SKM-1 (cell line): Measurements from ENCODE around the gene CEND1.
A peak's percentile ranks its signal among the peaks of the same experiment; 100 is the strongest.

Source experiments
- DNase-seq: peaks from one replicate; lab custom pipeline; 2025; ENCODE audit not compliant: unreplicated experiment; lab: John Stamatoyannopoulos, UW

CEND1 gene

GRCh38 chr11:779955-780532 is 9.8 kb downstream of the CEND1 start:
- DNase-seq, result no peak

GRCh38 chr11:778976-779954 is 10.6 kb downstream of the CEND1 start:
- DNase-seq, result no peak

DNA sequence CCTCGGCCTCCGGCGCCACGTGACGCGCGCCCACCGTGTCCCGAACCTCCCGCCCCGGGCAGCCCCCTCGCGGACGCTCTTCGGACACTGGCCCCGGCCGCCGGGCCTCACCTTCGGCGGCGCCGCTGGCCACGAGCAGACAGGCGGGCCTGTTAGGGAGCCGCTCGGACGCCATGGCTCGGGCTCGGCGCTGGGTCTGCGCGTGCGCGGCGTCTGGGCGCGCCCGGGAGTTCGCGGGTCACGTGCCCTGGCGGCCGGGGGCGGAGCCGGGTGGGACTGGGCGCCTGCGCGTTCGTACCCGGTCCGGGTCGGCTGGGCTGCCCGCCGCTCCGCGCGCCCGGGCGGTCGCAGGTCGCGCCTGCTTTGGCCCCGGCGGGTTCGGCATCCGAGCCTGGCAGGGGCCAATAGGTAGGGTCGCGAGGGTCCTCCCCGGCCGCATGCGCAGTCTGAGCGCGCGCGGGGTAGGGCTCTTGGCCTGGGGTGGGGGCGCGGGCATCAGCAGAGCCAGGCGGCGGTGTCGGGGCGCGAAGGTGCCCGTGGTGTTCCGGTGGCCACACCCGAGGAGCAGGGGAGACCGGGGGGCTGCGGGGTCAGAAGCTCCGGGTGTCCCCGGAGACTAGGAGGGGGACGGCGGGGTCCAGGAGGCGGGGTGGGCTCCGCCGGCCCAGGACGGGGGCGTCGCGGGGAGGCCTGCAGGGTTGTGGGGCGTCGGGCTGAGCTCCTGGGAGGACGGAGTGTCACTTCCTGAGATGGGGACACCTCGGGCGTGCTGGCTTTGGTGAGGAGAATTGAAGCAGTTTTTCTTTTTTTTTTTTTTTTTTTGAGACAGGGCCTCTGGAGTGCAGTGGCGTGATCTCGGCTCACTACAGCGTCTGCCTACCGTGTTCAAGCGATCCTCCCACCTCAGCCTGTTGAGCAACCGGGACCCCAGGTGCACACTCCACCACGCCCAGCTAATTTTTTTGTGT is 12.3 kb downstream of the CEND1 start, which contains the start of gene GATD1:
TSS of gene GATD1 (minus strand) at position 200 of the 968 bp plus-strand sequence. CDS start at position 175, 25 bp downstream.
- peak; percentile 78 for DNase-seq

DNA sequence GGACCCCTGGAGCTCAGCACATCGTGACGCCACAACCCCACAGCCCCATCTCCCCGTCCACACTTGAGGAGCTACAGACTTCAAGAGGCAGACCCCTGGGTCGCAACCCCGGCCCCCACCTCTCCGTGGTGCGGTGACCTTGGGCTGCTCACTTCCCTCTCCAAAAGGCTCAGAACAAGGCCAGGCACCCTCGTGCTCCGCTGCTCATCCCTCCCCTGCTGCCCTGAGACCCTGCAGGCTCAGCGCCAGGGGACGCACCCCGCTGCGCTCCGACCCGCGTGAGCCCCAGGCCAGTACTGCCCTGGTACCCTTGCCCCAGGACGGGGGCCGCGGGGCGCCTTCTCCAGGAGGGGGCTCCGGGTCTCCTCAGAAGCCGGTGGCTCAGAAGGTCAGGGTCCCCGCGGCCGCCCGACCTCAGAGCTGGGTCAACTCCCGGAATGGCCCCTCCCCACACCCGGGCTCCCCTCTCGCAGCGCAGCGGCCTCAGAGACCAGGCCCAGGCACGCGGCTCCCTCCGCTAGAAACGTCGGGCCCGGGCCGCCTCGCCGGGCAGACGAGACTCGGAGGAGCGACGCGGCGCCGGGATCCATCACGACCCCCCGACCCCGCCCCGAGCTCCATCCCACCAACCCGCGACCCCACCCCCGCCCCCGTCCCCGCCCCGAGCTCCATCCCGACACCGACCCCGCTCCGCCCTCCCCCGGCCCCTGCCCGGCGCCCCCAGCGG is 13.2 kb downstream of the CEND1 start:
- no peak for DNase-seq

GRCh38 chr11:776263-776560 is 13.7 kb downstream of the CEND1 start:
- no peak for DNase-seq

GRCh38 chr11:774873-775592 is 14.9 kb downstream of the CEND1 start:
- no peak for DNase-seq

- DNase-seq, result no peak
Measured at GRCh38 chr11:773830-774229, 16.1 kb downstream of the CEND1 start.

GRCh38 chr11:773425-773824 is 16.5 kb downstream of the CEND1 start:
- no peak for DNase-seq

GRCh38 chr11:772429-773390 is 17.2 kb downstream of the CEND1 start:
- DNase-seq, result no peak

- DNase-seq, result no peak
Measured at GRCh38 chr11:771617-772204, 18.2 kb downstream of the CEND1 start.

- DNase-seq, result no peak
Measured at GRCh38 chr11:770642-771616, 19.0 kb downstream of the CEND1 start.

GRCh38 chr11:769887-770641 is 19.8 kb downstream of the CEND1 start:
- DNase-seq, result no peak

DNA sequence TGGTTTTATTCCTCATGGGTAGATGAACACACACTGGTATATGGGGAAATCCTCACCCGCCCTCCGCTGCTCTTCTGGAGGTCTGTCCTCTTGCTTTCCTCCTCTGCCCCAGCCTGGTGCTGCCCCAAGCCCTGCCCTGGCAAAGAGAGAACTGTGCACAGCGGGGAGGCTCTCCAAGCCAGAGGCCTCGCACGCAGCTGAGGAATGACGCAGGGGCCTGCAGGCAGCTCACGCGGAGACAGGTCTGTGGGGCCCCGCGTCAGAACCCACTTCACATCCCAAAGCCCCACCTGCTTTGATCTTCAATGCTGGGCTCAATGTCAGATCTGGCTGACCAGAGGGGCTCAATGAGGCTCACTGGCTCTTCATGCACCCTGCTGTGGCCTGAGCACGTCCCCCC is 22.7 kb downstream of the CEND1 start:
- no peak for DNase-seq

- no peak for DNase-seq
Measured at GRCh38 chr11:766936-767210, 23.0 kb downstream of the CEND1 start.

DNA sequence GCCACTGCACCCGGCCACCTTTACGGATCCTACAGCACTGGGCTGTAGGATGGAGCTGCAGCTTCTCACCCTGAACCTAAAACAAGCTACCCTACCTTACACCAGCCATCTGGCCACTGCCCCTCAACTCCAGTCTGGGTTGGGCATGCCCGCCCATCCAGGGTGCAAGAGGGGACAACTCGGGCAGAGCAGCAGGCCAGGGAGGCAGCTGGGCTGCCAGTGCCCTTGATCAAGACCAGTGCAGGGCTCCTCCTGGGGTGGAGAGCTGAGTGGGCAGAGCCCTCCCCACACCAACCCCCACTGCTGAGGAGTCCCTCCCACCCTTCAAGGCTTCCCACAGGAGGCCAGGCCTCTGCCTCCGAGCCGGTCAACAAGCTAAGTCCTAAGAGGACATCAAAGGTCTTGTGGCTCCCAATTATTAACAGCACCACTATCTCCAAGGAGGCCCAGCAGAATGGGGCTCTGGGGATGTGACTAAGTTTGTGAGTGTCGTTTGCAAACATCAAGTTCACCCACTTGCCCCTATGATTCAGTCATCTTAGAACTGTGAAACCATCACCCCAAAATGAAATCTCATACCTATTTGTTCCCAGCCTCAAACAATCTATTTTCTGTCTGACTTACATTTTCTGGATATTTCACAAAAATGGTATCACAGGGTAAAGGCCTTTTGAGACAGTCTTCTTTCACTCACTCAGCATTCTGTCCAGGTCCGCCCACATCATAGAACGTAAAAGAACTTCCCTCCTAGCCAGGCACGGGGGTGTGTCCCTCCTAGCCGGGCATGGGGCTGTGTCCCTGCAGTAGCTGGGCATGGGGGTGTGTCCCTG is 23.6 kb downstream of the CEND1 start:
- no peak for DNase-seq

- DNase-seq, result no peak
Measured at GRCh38 chr11:765802-766091, 24.1 kb downstream of the CEND1 start.
